Calu3 (cell line): ENCODE measurements around the gene CLNK. TPM values are rescaled to one million over a fixed set of nuclear protein-coding genes. Genes with fewer than 3 reads are reported as not detected.

ENCODE experiments used
- BruUV-seq: library from RNA; stranded (reverse); fragments of 400-500 nt; replicated peaks from 2 replicates; lab custom pipeline; 2021; lab: Mats Ljungman, UMichigan
- CTCF ChIA-PET: fragments of 300-600 bp; sonication (Branson Sonifier 250); formaldehyde crosslinking; loops from one replicate; lab custom pipeline; 2022; ENCODE audit warnings: antibody characterized with exemption; lab: Charles Lee
- DNase-seq: peaks from one replicate; pipeline ENCODE4 v3.0.0; 2022
- H3K27ac Mint-ChIP-seq: one replicate; pipeline ENCODE4 v1.8.0; 2022; ENCODE audit warnings: mixed read lengths; ENCODE audit not compliant: unreplicated experiment
- H3K27me3 Mint-ChIP-seq: one replicate; pipeline ENCODE4 v1.8.0; 2022; ENCODE audit warnings: mixed read lengths; ENCODE audit not compliant: unreplicated experiment
- H3K36me3 Mint-ChIP-seq: one replicate; pipeline ENCODE4 v1.8.0; 2022; ENCODE audit warnings: mild to moderate bottlenecking, moderate library complexity, mixed read lengths; ENCODE audit not compliant: insufficient read depth, unreplicated experiment
- H3K4me1 Mint-ChIP-seq: one replicate; pipeline ENCODE4 v1.8.0; 2022; ENCODE audit warnings: mild to moderate bottlenecking, low read depth, mixed read lengths; ENCODE audit not compliant: unreplicated experiment
- H3K4me3 Mint-ChIP-seq: one replicate; pipeline ENCODE4 v1.8.0; 2022; ENCODE audit warnings: mild to moderate bottlenecking, low read depth, moderate library complexity, mixed read lengths; ENCODE audit not compliant: unreplicated experiment
- H3K9me3 Mint-ChIP-seq: one replicate; pipeline ENCODE4 v1.8.0; 2022; ENCODE audit warnings: low read depth, mixed read lengths; ENCODE audit not compliant: unreplicated experiment
- CTCF ChIP-seq: fragments of 200-600 bp; IDR thresholded peaks from one replicate; pipeline ENCODE4 v1.8.0; 2022; ENCODE audit warnings: antibody characterized with exemption; ENCODE audit not compliant: unreplicated experiment
- intact Hi-C: fragments of 100-400 bp; cut with micrococcal nuclease; formaldehyde crosslinking; loops from one replicate; pipeline ENCODE4 v1.10.0; 2022; ENCODE audit not compliant: unreplicated experiment
- total RNA-seq: library from RNA; stranded (reverse); gene quantifications from 2 replicates; pipeline ENCODE4 v1.2.3, GENCODE V29; 2022

Gene CLNK
- total RNA-seq, 1 experiment from 2014 or later: not detected

GRCh38 chr4:10640561-10641201, 43.9 kb downstream of the CLNK start:
- Mint-ChIP-seq H3K36me3 (no peaks in the 10 kb centered on the region), H3K4me3 (no peak overlapping the region), H3K9me3 (peaks cover 3% of the 10 kb centered on the region), H3K4me1 (peaks cover 9% of the 10 kb centered on the region), H3K27me3 (no peaks in the 10 kb centered on the region), H3K27ac (no peak overlapping the region)
- no peak for TF ChIP-seq CTCF
- no peak for DNase-seq
- intact Hi-C loops: no loop called here
- BruUV-seq: no TSS peak
- CTCF ChIA-PET: no interaction called here

GRCh38 chr4:10639664-10640063, 44.9 kb downstream of the CLNK start:
- CTCF ChIA-PET: no interaction called here
- no peaks in the 10 kb centered on the region for H3K36me3 Mint-ChIP-seq
- no peak overlapping the region for H3K4me3 Mint-ChIP-seq
- H3K27me3 Mint-ChIP-seq: no peaks in the 10 kb centered on the region
- DNase-seq: no peak
- intact Hi-C loops: no loop called here
- no TSS peak for BruUV-seq
- H3K9me3 Mint-ChIP-seq: peaks cover 3% of the 10 kb centered on the region
- TF ChIP-seq CTCF: no peak
- H3K4me1 Mint-ChIP-seq: peaks cover 9% of the 10 kb centered on the region
- H3K27ac Mint-ChIP-seq: no peak overlapping the region

- H3K4me3 Mint-ChIP-seq: no peak overlapping the region
- no peaks in the 10 kb centered on the region for H3K27me3 Mint-ChIP-seq
- H3K4me1 Mint-ChIP-seq: peaks cover 7% of the 10 kb centered on the region
- CTCF ChIA-PET: no interaction called here
- DNase-seq: no peak
- H3K27ac Mint-ChIP-seq: no peak overlapping the region
- intact Hi-C loops: no loop called here
- BruUV-seq: no TSS peak
- no peak for TF ChIP-seq CTCF
- peaks cover 3% of the 10 kb centered on the region for H3K9me3 Mint-ChIP-seq
- no peaks in the 10 kb centered on the region for H3K36me3 Mint-ChIP-seq
Observed at GRCh38 chr4:10639100-10639499, 45.5 kb downstream of the CLNK start.

- Mint-ChIP-seq H3K27ac (no peak overlapping the region), H3K4me1 (no peaks in the 10 kb centered on the region), H3K4me3 (no peak overlapping the region), H3K27me3 (no peaks in the 10 kb centered on the region), H3K9me3 (no peaks in the 10 kb centered on the region), H3K36me3 (no peaks in the 10 kb centered on the region)
- no peak for DNase-seq
- BruUV-seq: no TSS peak
- intact Hi-C loops: no loop called here
- no peak for TF ChIP-seq CTCF
- CTCF ChIA-PET: no interaction called here
Observed at GRCh38 chr4:10635091-10635490, 49.5 kb downstream of the CLNK start.
